ENCODE data around the gene PLP2.

Gene PLP2

GRCh38 chrX:49212861-49213260 is 41.2 kb downstream of the PLP2 start:
- DNase-seq = no peak

- no peak for DNase-seq
Measured at GRCh38 chrX:49214416-49214815, 42.7 kb downstream of the PLP2 start.

- DNase-seq = no peak
Measured at GRCh38 chrX:49214996-49215526, 43.4 kb downstream of the PLP2 start.

- DNase-seq = no peak
Measured at GRCh38 chrX:49220100-49220499, 48.4 kb downstream of the PLP2 start.

GRCh38 chrX:49221868-49222267 is 50.2 kb downstream of the PLP2 start:
- DNase-seq = no peak
